Progenitor cell of endocrine pancreas (in vitro differentiated cells): ENCODE data around the gene NOS1. TPM values are rescaled to one million over a fixed set of nuclear protein-coding genes. Genes with fewer than 3 reads are reported as not detected.

Experiments used
- DNase-seq: peaks from one replicate; pipeline ENCODE4 v3.0.0; 2021; ENCODE audit warnings: low spot score; ENCODE audit not compliant: unreplicated experiment
- H3K27ac Mint-ChIP-seq: 2 replicates; pipeline ENCODE4 v1.8.0; 2021; ENCODE audit warnings: mild to moderate bottlenecking, moderate library complexity, mixed read lengths
- H3K27me3 Mint-ChIP-seq: 2 replicates; pipeline ENCODE4 v1.8.0; 2021; ENCODE audit warnings: mixed read lengths
- H3K36me3 Mint-ChIP-seq: 2 replicates; pipeline ENCODE4 v1.8.0; 2022; ENCODE audit warnings: mixed read lengths; ENCODE audit not compliant: insufficient read depth
- H3K4me1 Mint-ChIP-seq: 2 replicates; pipeline ENCODE4 v1.8.0; 2021; ENCODE audit warnings: low read depth, mixed read lengths
- H3K4me3 Mint-ChIP-seq: 2 replicates; pipeline ENCODE4 v1.8.0; 2021; ENCODE audit warnings: low read depth, mild to moderate bottlenecking, moderate library complexity, mixed read lengths
- H3K9me3 Mint-ChIP-seq: 2 replicates; pipeline ENCODE4 v1.8.0; 2021; ENCODE audit warnings: low read depth, mixed read lengths
- CTCF ChIP-seq: fragments of 200-600 bp; sonication (generic); IDR thresholded peaks from one replicate; pipeline ENCODE4 v1.5.0; 2021; ENCODE audit warnings: antibody characterized with exemption, mild to moderate bottlenecking; ENCODE audit not compliant: unreplicated experiment
- total RNA-seq: library from RNA; stranded (reverse); gene quantifications from 2 replicates; pipeline ENCODE4 v1.2.1, GENCODE V29; 2021

Gene NOS1
- total RNA-seq, 1 donor from 2014 or later = 0.48 TPM

- no peaks in the 10 kb centered on the region for H3K9me3 Mint-ChIP-seq
- H3K27me3 Mint-ChIP-seq = peaks cover 17% of the 10 kb centered on the region
- H3K36me3 Mint-ChIP-seq = no peaks in the 10 kb centered on the region
- no peak overlapping the region for H3K4me3 Mint-ChIP-seq
- no peak for DNase-seq
- TF ChIP-seq CTCF = no peak
- no peaks in the 10 kb centered on the region for H3K4me1 Mint-ChIP-seq
- H3K27ac Mint-ChIP-seq = no peak overlapping the region
Observed at GRCh38 chr12:117312770-117313169, 48.7 kb downstream of the NOS1 start.

- no peak overlapping the region for H3K4me3 Mint-ChIP-seq
- H3K36me3 Mint-ChIP-seq = no peaks in the 10 kb centered on the region
- H3K9me3 Mint-ChIP-seq = no peaks in the 10 kb centered on the region
- DNase-seq = no peak
- no peaks in the 10 kb centered on the region for H3K4me1 Mint-ChIP-seq
- peaks cover 11% of the 10 kb centered on the region for H3K27me3 Mint-ChIP-seq
- no peak overlapping the region for H3K27ac Mint-ChIP-seq
- no peak for TF ChIP-seq CTCF
Observed at GRCh38 chr12:117309276-117309925, 52.0 kb downstream of the NOS1 start.

- TF ChIP-seq CTCF = no peak
- no peak for DNase-seq
- no peaks in the 10 kb centered on the region for H3K4me1 Mint-ChIP-seq
- H3K27me3 Mint-ChIP-seq = peaks cover 10% of the 10 kb centered on the region
- peaks cover 1% of the 10 kb centered on the region for H3K36me3 Mint-ChIP-seq
- H3K4me3 Mint-ChIP-seq = no peak overlapping the region
- H3K9me3 Mint-ChIP-seq = peaks cover 3% of the 10 kb centered on the region
- no peak overlapping the region for H3K27ac Mint-ChIP-seq
Observed at GRCh38 chr12:117300174-117300573, 61.3 kb downstream of the NOS1 start.

- Mint-ChIP-seq H3K4me3 (no peak overlapping the region), H3K4me1 (no peaks in the 10 kb centered on the region), H3K36me3 (peaks cover 1% of the 10 kb centered on the region), H3K27me3 (peaks cover 16% of the 10 kb centered on the region), H3K9me3 (peaks cover 3% of the 10 kb centered on the region), H3K27ac (no peak overlapping the region)
- no peak for DNase-seq
- no peak for TF ChIP-seq CTCF
Observed at GRCh38 chr12:117298648-117299225, 62.7 kb downstream of the NOS1 start.

GRCh38 chr12:117298191-117298590 is 63.2 kb downstream of the NOS1 start:
- H3K9me3 Mint-ChIP-seq = peaks cover 3% of the 10 kb centered on the region
- H3K27me3 Mint-ChIP-seq = peaks cover 14% of the 10 kb centered on the region
- H3K27ac Mint-ChIP-seq = no peak overlapping the region
- no peak overlapping the region for H3K4me3 Mint-ChIP-seq
- no peak for TF ChIP-seq CTCF
- H3K4me1 Mint-ChIP-seq = no peaks in the 10 kb centered on the region
- H3K36me3 Mint-ChIP-seq = peaks cover 1% of the 10 kb centered on the region
- no peak for DNase-seq
